Measurements from ENCODE around the gene WDFY4.

WDFY4 gene

DNA sequence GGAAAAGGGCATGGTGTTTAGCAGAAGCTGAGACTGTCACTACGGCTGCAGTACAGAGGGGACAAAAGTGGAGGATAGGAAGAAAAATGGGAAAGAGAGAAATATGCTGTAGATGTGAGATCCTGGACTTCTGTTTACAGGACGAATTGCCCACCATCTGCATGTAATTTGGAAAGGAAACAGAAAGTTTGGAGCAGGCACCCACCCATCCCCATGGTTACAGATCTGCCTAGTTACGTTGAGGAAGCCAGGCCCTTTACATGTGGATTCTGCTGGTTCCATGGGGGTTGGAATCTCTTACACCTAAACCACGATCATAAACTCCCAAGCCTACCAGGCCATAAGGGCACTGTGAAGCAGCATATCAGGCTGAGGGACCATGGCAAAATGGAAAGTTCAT lies 84.3 kb downstream of the WDFY4 start:
- Histone ChIP-seq H3K14ac (ENCODE audit: low read length in 2 of 2) (no peak overlapping the region), H3K4ac (ENCODE audit: low read depth in 1 of 2, low read length in 2 of 2) (no peak overlapping the region), H2BK5ac (ENCODE audit: low read depth, low read length, poor library complexity, severe bottlenecking) (no peak overlapping the region), H3K9me3 (ENCODE audit: control insufficient read depth, low read length) (no peaks in the 10 kb centered on the region), H2AK5ac (ENCODE audit: low read length, severe bottlenecking) (no peak overlapping the region), H4K91ac (ENCODE audit: low read length) (no peak overlapping the region), H2BK12ac (ENCODE audit: low read length in 2 of 2) (no peak overlapping the region), H3K4me1 (ENCODE audit: control insufficient read depth, insufficient read depth, low read depth, low read length) (peaks cover 1% of the 10 kb centered on the region), H3K9ac (ENCODE audit: low read length) (no peak overlapping the region), H3K27ac (ENCODE audit: low read length, poor library complexity, severe bottlenecking) (no peak overlapping the region), H3K36me3 (ENCODE audit: control insufficient read depth in 1 of 2, insufficient read depth in 2 of 2, low read depth in 1 of 2, low read length in 2 of 2) (no peaks in the 10 kb centered on the region), H3K27me3 (ENCODE audit: control insufficient read depth in 1 of 2, insufficient read depth in 1 of 2, low read length in 2 of 2) (peaks cover 0 to 54% of the 10 kb centered on the region in 2 experiments), H3K23ac (ENCODE audit: low read length in 2 of 2) (no peak overlapping the region), H3K4me2 (ENCODE audit: low read length, poor library complexity, severe bottlenecking) (no peak overlapping the region), H2AFZ (ENCODE audit: low read depth, low read length) (no peak overlapping the region), H4K8ac (ENCODE audit: low read length) (no peak overlapping the region), H3K4me3 (ENCODE audit: insufficient read depth in 1 of 2, low read depth in 1 of 2, low read length in 2 of 2) (no peak overlapping the region), H2BK15ac (ENCODE audit: low read depth, poor library complexity, severe bottlenecking) (no peak overlapping the region), H3K79me1 (replicated peaks; ENCODE audit: low read length, poor library complexity, severe bottlenecking) (no peaks in the 10 kb centered on the region), H3K18ac (ENCODE audit: low read depth in 1 of 2, low read length in 2 of 2) (no peak overlapping the region), H2BK120ac (ENCODE audit: low read depth, low read length) (no peak overlapping the region)
- 84% methylated on average over 3 of the region's 4 CpGs for WGBS
- no peak for DNase-seq

DNA sequence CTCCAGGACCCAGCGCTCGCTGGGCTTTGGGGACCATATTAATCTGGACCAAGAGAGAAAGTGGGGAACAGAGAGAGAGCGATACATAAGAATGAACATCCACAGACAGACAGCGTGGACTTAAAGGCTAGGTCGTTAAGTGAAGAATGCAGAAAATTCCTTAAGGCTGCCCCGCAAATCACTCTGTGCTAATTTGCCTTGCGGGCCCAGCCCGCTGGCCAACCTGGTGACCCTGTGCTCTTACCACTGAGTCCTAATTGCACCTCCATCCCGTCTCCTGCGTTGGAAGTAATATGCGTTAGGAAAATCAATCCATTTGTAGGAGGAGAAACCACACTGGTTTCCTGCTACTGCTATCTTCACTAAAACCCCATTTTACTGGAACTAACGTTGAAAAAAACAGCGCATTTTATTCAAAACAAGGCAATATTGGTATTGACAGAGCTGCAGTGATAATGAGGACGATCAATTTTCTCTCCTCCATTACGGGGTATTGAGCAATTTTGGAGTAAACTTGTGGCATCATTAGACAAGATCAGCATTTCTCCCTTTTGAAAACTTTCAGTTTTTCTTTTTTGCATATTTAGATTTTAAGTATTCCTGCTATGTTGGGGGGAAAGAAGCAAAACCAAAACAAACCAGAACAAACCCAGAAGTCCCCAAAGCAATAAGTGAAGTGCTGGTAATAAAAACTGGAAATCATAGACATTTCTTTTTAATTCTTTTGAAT lies 85.2 kb downstream of the WDFY4 start:
- no peak overlapping the region for H3K4me3 ChIP-seq (ENCODE audit: insufficient read depth in 1 of 2, low read depth in 1 of 2, low read length in 2 of 2)
- no peak overlapping the region for H2AFZ ChIP-seq (ENCODE audit: low read depth, low read length)

DNA sequence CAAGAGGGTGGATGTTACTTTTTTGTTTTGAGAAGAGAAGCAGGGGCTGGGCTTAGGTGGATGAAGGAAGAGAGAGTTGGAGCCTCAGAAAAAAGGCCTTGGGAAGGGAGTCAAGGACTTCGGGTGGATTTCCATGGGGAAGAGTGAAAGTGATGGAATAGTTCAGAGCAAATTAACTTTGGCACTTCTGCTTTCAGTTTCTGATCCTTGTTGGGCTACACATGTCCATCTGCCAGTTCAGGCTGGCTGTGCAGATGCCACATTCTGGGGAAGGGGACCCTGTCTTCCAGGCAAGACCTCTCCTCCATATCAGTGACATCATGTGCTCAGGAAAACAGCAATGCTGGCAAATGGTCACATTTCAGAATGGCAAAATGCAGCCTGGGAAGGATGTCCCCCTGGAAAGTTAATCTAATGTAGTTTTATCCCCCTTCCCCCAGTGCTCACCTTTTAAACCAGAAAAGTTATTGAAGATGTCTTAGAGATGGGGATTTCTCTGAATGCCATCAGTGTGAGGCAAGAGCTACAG lies 86.0 kb downstream of the WDFY4 start:
- H3K9me3 ChIP-seq (ENCODE audit: control insufficient read depth, low read length), result no peaks in the 10 kb centered on the region
- no peak overlapping the region for H3K23ac ChIP-seq (ENCODE audit: low read length in 2 of 2)
- H2BK5ac ChIP-seq (ENCODE audit: low read depth, low read length, poor library complexity, severe bottlenecking), result no peak overlapping the region
- H3K14ac ChIP-seq (ENCODE audit: low read length in 2 of 2), result no peak overlapping the region
- H3K79me1 ChIP-seq (replicated peaks; ENCODE audit: low read length, poor library complexity, severe bottlenecking), result no peaks in the 10 kb centered on the region
- WGBS, result 85% methylated on average over 1 of the region's 1 CpG
- H3K9ac ChIP-seq (ENCODE audit: low read length), result no peak overlapping the region
- H3K18ac ChIP-seq (ENCODE audit: low read depth in 1 of 2, low read length in 2 of 2), result no peak overlapping the region
- no peak overlapping the region for H3K4me3 ChIP-seq (ENCODE audit: insufficient read depth in 1 of 2, low read depth in 1 of 2, low read length in 2 of 2)
- H2BK120ac ChIP-seq (ENCODE audit: low read depth, low read length), result no peak overlapping the region
- no peak overlapping the region for H2AK5ac ChIP-seq (ENCODE audit: low read length, severe bottlenecking)
- H2AFZ ChIP-seq (ENCODE audit: low read depth, low read length), result no peak overlapping the region
- H4K91ac ChIP-seq (ENCODE audit: low read length), result no peak overlapping the region
- no peak overlapping the region for H2BK12ac ChIP-seq (ENCODE audit: low read length in 2 of 2)
- H2BK15ac ChIP-seq (ENCODE audit: low read depth, poor library complexity, severe bottlenecking), result no peak overlapping the region
- H4K8ac ChIP-seq (ENCODE audit: low read length), result no peak overlapping the region
- no peak for DNase-seq
- peaks cover 1% of the 10 kb centered on the region for H3K4me1 ChIP-seq (ENCODE audit: control insufficient read depth, insufficient read depth, low read depth, low read length)
- peaks cover 0 to 41% of the 10 kb centered on the region in 2 experiments for H3K27me3 ChIP-seq (ENCODE audit: control insufficient read depth in 1 of 2, insufficient read depth in 1 of 2, low read length in 2 of 2)
- H3K27ac ChIP-seq (ENCODE audit: low read length, poor library complexity, severe bottlenecking), result no peak overlapping the region
- no peak overlapping the region for H3K4me2 ChIP-seq (ENCODE audit: low read length, poor library complexity, severe bottlenecking)
- H3K36me3 ChIP-seq (ENCODE audit: control insufficient read depth in 1 of 2, insufficient read depth in 2 of 2, low read depth in 1 of 2, low read length in 2 of 2), result no peaks in the 10 kb centered on the region
- H3K4ac ChIP-seq (ENCODE audit: low read depth in 1 of 2, low read length in 2 of 2), result no peak overlapping the region

More for the DNA sequence above, 85.2 kb downstream of the WDFY4 start:
- Histone ChIP-seq H3K9ac (ENCODE audit: low read length) (no peak overlapping the region), H2BK5ac (ENCODE audit: low read depth, low read length, poor library complexity, severe bottlenecking) (no peak overlapping the region), H2AK5ac (ENCODE audit: low read length, severe bottlenecking) (no peak overlapping the region), H3K9me3 (ENCODE audit: control insufficient read depth, low read length) (no peaks in the 10 kb centered on the region), H4K8ac (ENCODE audit: low read length) (no peak overlapping the region), H4K91ac (ENCODE audit: low read length) (no peak overlapping the region), H3K4ac (ENCODE audit: low read depth in 1 of 2, low read length in 2 of 2) (no peak overlapping the region), H2BK120ac (ENCODE audit: low read depth, low read length) (no peak overlapping the region), H3K4me2 (ENCODE audit: low read length, poor library complexity, severe bottlenecking) (no peak overlapping the region), H3K23ac (ENCODE audit: low read length in 2 of 2) (no peak overlapping the region), H3K18ac (ENCODE audit: low read depth in 1 of 2, low read length in 2 of 2) (no peak overlapping the region), H3K79me1 (replicated peaks; ENCODE audit: low read length, poor library complexity, severe bottlenecking) (no peaks in the 10 kb centered on the region), H3K14ac (ENCODE audit: low read length in 2 of 2) (no peak overlapping the region), H3K27ac (ENCODE audit: low read length, poor library complexity, severe bottlenecking) (no peak overlapping the region), H2BK15ac (ENCODE audit: low read depth, poor library complexity, severe bottlenecking) (no peak overlapping the region), H3K36me3 (ENCODE audit: control insufficient read depth in 1 of 2, insufficient read depth in 2 of 2, low read depth in 1 of 2, low read length in 2 of 2) (no peaks in the 10 kb centered on the region), H2BK12ac (ENCODE audit: low read length in 2 of 2) (no peak overlapping the region), H3K4me1 (ENCODE audit: control insufficient read depth, insufficient read depth, low read depth, low read length) (peaks cover 1% of the 10 kb centered on the region), H3K27me3 (ENCODE audit: control insufficient read depth in 1 of 2, insufficient read depth in 1 of 2, low read length in 2 of 2) (peaks cover 0 to 45% of the 10 kb centered on the region in 2 experiments)
- 80% methylated on average over 14 of the region's 15 CpGs for WGBS
- no peak for DNase-seq

DNA sequence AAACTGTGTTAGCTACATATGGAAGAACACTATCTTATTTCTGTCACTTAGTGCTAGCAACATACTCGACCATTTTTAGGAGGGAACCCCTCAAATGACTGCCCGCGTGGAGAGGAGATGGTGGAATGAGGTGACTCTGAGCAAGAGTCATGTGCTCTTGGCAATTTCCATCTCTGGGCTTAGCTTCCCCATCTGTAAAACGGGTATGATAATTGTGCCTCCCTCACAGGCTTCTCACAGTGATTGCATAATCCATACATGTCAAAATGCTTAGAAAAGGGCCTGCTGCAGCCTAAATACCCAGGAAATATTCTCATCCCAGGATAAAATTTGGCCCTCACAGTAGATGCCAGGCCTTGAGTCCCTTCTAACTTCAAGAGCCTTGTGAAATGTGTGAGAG lies 86.6 kb downstream of the WDFY4 start:
- Histone ChIP-seq H2BK12ac (ENCODE audit: low read length in 2 of 2) (no peak overlapping the region), H3K4me3 (ENCODE audit: insufficient read depth in 1 of 2, low read depth in 1 of 2, low read length in 2 of 2) (no peak overlapping the region), H3K27ac (ENCODE audit: low read length, poor library complexity, severe bottlenecking) (no peak overlapping the region), H3K27me3 (ENCODE audit: control insufficient read depth in 1 of 2, insufficient read depth in 1 of 2, low read length in 2 of 2) (peaks cover 0 to 42% of the 10 kb centered on the region in 2 experiments), H2BK5ac (ENCODE audit: low read depth, low read length, poor library complexity, severe bottlenecking) (no peak overlapping the region), H2AFZ (ENCODE audit: low read depth, low read length) (no peak overlapping the region), H4K8ac (ENCODE audit: low read length) (no peak overlapping the region), H3K23ac (ENCODE audit: low read length in 2 of 2) (no peak overlapping the region), H3K36me3 (ENCODE audit: control insufficient read depth in 1 of 2, insufficient read depth in 2 of 2, low read depth in 1 of 2, low read length in 2 of 2) (no peaks in the 10 kb centered on the region), H3K9ac (ENCODE audit: low read length) (no peak overlapping the region), H3K4me1 (ENCODE audit: control insufficient read depth, insufficient read depth, low read depth, low read length) (peaks cover 1% of the 10 kb centered on the region), H3K79me1 (replicated peaks; ENCODE audit: low read length, poor library complexity, severe bottlenecking) (no peaks in the 10 kb centered on the region), H3K9me3 (ENCODE audit: control insufficient read depth, low read length) (no peaks in the 10 kb centered on the region), H2AK5ac (ENCODE audit: low read length, severe bottlenecking) (no peak overlapping the region), H4K91ac (ENCODE audit: low read length) (no peak overlapping the region), H3K4ac (ENCODE audit: low read depth in 1 of 2, low read length in 2 of 2) (no peak overlapping the region), H2BK15ac (ENCODE audit: low read depth, poor library complexity, severe bottlenecking) (no peak overlapping the region), H2BK120ac (ENCODE audit: low read depth, low read length) (no peak overlapping the region), H3K18ac (ENCODE audit: low read depth in 1 of 2, low read length in 2 of 2) (no peak overlapping the region), H3K14ac (ENCODE audit: low read length in 2 of 2) (no peak overlapping the region), H3K4me2 (ENCODE audit: low read length, poor library complexity, severe bottlenecking) (no peak overlapping the region)
- 76% methylated on average over 4 of the region's 4 CpGs for WGBS
- DNase-seq, result no peak
